HG03045 (cell line): ENCODE results near the gene OR13G1.
A peak's percentile ranks its signal among the peaks of the same experiment; 100 is the strongest.
"Not testable (repeated sequence)": the region's sequence is repeated elsewhere in the genome, so short reads cannot be mapped to it uniquely, and the experiment has no call there.

Source experiments
- ATAC-seq: cut with Tn5 transposase; IDR thresholded peaks from one replicate; pipeline ENCODE4 v1.9.1; 2021; ENCODE audit warnings: mild to moderate bottlenecking, moderate library complexity; ENCODE audit not compliant: unreplicated experiment

Gene OR13G1, protein sequence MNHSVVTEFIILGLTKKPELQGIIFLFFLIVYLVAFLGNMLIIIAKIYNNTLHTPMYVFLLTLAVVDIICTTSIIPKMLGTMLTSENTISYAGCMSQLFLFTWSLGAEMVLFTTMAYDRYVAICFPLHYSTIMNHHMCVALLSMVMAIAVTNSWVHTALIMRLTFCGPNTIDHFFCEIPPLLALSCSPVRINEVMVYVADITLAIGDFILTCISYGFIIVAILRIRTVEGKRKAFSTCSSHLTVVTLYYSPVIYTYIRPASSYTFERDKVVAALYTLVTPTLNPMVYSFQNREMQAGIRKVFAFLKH

DNA sequence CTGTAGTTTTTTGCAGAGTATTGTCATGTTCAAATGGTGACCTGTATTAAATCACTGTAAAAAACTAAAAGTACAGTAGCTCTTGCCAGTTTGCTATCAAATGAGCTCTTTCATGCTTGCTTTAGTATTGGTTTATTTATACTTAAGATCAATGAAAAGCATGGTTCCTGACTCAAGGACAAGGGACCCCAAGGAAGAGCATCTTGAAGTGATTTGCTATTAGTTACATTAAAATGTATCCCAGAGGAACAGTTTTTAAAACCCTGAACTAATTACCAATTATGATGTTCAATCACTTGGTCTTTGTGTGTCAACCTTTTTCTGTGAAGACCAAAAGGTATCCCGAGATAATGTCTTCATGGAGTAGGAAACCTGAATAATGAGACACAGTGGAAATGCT lies at the start of gene OR13G1:
Gene OR13G1 (minus strand): TSS at position 101 of the 400 bp plus-strand sequence. CDS start 6,698 bp downstream, outside the sequence.
- ATAC-seq, result no peak

DNA sequence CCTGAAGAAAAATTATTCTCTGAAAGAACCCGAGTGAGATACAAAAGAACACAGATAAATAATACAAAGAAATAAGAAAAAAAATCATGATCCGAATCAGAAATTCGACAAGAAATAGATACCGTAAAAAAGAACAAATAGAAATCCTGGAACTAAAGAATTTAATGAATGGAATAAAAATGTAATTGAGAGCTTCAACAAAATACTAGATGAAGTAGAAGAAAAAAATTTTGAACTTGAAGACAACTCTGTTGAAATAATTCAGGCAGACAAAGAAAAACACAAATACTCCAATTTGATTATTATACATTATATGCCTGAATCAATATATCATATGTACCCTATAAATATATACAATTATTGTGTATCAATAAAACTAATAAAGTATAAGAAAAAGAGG lies 41.7 kb upstream of the OR13G1 start:
- ATAC-seq, result no peak

GRCh38 chr1:247716546-247716945 lies 37.0 kb upstream of the OR13G1 start, which contains the start of gene OR6F1:
Gene OR6F1, minus strand, starts transcription at chr1:247716646. Its CDS starts 3,891 bp downstream, at chr1:247712755.
- ATAC-seq, result no peak

GRCh38 chr1:247713753-247714152 lies 34.2 kb upstream of the OR13G1 start:
- no peak for ATAC-seq

DNA sequence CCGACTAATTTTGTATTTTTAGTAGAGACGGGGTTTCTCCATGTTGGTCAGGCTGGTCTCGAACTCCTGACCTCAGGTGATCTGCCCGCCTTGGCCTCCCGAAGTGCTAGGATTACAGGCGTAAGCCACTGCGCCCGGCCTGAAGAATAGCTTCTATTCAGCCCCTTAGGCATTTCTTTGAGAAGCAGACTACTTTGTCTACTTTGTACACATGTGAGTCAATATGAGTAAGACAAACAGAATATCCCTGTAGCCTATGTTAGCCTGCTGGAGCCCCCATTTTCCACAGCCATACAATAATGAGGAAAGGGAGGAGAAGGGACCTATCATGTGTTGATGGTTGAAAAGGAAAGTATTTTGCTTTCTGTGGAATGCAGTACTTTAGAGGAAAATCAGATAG lies 31.1 kb upstream of the OR13G1 start:
- not testable (repeated sequence) for ATAC-seq

GRCh38 chr1:247701338-247701737 lies 21.8 kb upstream of the OR13G1 start:
- no peak for ATAC-seq

- peak; percentile 76 for ATAC-seq
Measured at GRCh38 chr1:247681288-247681897, 1.9 kb upstream of the OR13G1 start.

GRCh38 chr1:247680171-247680570 lies 632 bp upstream of the OR13G1 start:
- no peak for ATAC-seq

DNA sequence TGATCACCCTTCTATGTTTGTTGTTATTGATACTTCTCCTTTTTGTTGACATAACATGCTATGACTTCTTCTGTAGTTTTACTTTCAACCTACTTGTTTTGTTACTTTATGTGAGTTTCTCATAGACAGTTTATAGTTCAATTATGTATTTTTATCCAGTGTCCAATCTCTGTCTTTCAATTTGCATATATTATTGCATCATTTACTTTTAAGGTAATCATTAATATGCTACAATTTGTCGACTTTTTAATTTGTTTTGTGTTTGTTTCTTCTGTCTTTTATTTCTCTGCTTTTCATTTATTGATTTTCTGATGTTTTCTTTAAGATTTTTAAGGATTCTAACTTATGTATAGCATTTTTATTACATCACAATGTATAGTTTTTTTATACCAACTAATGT lies 10.3 kb downstream of the OR13G1 start:
- ATAC-seq, result no peak

DNA sequence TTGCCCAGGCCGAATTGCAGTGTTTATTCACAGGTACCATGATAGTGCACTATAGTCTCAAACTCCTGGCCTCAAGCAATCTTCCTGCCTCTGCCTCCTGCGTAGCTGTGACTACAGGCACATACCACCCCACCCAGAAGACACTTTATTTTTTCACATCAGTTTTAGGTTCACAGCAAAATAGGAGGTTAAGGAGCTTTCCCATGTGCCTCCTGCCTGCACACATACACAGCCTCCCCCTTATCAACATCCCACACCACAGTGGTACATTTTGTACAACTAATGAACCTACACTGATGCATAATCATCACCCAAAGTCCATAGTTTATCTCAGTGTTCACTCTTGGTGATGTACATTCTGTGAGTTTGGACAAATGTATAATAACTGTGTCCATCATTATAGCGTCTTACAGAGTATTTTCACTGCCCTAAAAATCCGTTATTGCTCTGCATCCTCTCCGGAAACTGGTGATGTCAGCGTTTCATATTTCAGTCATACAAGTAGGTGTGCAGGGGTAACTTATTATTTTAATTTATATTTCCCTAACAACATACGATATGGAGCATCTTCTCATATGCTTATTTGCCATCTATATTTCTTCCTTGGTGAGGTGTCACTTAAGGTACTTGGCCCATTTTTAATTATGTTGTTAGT lies 23.2 kb downstream of the OR13G1 start:
- ATAC-seq, result no peak

DNA sequence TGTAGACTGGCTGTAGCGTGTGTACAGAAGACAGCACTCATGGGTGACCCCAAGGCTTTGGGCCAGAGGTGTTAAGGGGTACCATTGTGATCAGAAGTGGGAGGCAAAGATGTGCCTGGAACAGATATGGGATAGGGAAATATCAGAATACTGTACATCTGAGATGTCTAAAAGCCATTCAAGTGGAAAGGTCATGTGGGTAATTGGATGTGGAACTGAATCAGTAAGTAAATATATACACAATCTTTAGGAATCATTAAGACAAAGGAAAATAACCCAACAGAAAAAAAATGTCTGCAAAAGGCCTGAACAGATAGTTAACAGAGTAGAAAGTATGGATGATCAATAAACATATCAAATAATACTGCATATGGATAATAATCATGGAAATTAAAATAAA lies 26.5 kb downstream of the OR13G1 start:
- no peak for ATAC-seq

DNA sequence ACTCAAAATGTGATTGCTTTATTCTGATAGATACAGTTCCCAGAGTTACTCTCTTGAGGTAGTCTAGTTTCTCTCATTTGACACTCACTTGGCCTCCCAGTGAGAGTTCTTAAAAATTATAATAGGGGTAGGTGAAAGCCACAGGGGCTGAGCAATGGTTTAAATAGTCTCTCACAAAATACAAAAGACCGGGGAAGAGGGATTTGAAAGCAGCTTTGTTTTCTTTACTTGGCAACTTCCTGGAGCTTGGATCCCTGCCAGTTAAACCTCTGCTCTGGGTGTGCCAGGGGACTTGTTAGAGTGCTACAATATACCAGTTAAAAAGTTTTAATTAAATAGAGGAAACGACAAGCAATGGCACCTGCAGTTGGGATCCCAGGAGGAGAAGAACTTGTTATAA lies 31.7 kb downstream of the OR13G1 start:
- ATAC-seq, result no peak

DNA sequence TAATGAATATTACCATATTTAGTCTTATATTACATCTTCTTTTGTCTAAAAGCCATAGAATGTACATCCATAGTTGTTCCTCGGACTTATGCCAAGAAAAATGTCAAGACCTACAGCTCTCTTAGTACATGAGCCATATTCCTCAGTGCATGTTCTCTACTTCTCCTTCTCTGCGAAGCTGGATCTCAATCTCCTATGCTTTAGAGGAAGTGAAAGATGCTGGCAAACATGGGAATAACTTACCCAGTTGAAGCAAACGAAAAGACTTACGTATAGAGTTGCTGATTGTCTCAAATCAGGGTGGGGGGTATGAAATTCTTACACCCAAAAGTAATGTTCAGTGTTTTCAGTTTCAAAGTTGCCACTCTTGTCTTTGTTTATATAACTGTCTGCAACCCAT lies 32.7 kb downstream of the OR13G1 start:
- ATAC-seq, result no peak

- no peak for ATAC-seq
Measured at GRCh38 chr1:247642742-247643141, 36.8 kb downstream of the OR13G1 start.

- no peak for ATAC-seq
Measured at GRCh38 chr1:247639381-247639981, 40.1 kb downstream of the OR13G1 start.

- no peak for ATAC-seq
Measured at GRCh38 chr1:247638781-247639180, 40.8 kb downstream of the OR13G1 start.

DNA sequence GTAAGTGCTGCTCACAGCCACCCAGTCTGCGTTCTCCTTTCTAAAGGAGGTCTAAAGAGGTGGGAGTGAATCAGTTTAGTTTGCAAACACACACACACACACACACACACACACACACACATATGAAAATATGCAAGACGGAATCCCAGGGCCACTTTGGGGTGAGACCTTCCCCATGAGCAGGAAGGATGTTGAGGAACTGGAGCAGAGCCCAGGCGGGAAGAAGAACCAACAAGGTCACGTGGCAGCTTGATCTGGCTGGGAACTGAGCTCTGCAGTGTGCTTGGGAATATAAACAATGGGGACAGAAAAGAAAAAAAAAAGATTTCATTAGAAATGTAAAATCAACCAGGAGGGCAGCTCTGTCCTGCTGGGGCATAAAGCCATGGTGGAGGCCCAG lies 41.5 kb downstream of the OR13G1 start:
- ATAC-seq, result no peak

DNA sequence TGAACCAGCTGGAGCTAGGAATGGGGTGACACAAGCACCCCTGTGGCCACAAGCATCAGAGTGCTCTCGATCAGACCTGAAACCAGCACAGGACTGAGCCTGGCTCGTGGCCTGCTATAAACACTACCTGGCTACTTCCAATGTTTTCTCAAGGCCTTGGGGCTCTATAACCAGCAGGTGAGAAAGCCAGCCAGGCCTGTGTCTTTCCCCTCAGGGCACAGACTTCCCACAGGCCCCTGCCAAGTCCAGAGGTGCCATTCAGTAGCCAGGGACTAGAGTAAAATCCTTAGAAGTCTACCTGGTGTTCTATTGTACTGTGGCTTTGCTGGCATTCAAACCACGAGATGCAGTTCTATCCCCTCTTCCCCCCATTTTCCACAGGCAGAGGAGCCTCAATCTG lies 51.6 kb downstream of the OR13G1 start:
- ATAC-seq, result no peak
